GM19324 (cell line): ENCODE results near the gene CSNK1E.

Source experiments
- ATAC-seq: cut with Tn5 transposase; IDR thresholded peaks from one replicate; pipeline ENCODE4 v1.9.1; 2021; ENCODE audit warnings: mild to moderate bottlenecking, moderate library complexity; ENCODE audit not compliant: unreplicated experiment, low FRiP score

The CSNK1E gene

GRCh38 chr22:38335077-38335476, 17.8 kb upstream of the CSNK1E start:
- no peak for ATAC-seq

GRCh38 chr22:38327805-38328204, 10.6 kb upstream of the CSNK1E start:
- ATAC-seq: no peak

- ATAC-seq: no peak
Measured at GRCh38 chr22:38327396-38327795, 10.2 kb upstream of the CSNK1E start.

- no peak for ATAC-seq
Measured at GRCh38 chr22:38325587-38325986, 8.4 kb upstream of the CSNK1E start.

GRCh38 chr22:38320605-38321402, 3.6 kb upstream of the CSNK1E start:
- no peak for ATAC-seq

GRCh38 chr22:38318792-38319773, 1.9 kb upstream of the CSNK1E start:
- ATAC-seq: no peak

GRCh38 chr22:38317995-38318715, 922 bp upstream of the CSNK1E start:
- ATAC-seq: no peak

GRCh38 chr22:38316364-38317121, 690 bp downstream of the CSNK1E start:
- no peak for ATAC-seq

GRCh38 chr22:38315823-38316363, 1.3 kb downstream of the CSNK1E start:
- no peak for ATAC-seq

GRCh38 chr22:38314933-38315822, 2.1 kb downstream of the CSNK1E start:
- no peak for ATAC-seq

GRCh38 chr22:38314051-38314932, 2.9 kb downstream of the CSNK1E start:
- ATAC-seq: no peak

- ATAC-seq: no peak
Measured at GRCh38 chr22:38313384-38313955, 3.8 kb downstream of the CSNK1E start.

- ATAC-seq: no peak
Measured at GRCh38 chr22:38312261-38312800, 4.9 kb downstream of the CSNK1E start.

- ATAC-seq: no peak
Measured at GRCh38 chr22:38311323-38311620, 6.0 kb downstream of the CSNK1E start.

GRCh38 chr22:38310518-38311322, 6.5 kb downstream of the CSNK1E start:
- ATAC-seq: no peak
